ENCODE results near the gene APOBEC3B.
"Not testable (repeated sequence)": the region's sequence is repeated elsewhere in the genome, so short reads cannot be mapped to it uniquely, and the experiment has no call there.

The APOBEC3B gene

GRCh38 chr22:38950527-38951295 lies 31.4 kb upstream of the APOBEC3B start:
- in situ Hi-C loops (cut with MboI; ENCODE audit: low sequenced_read_pairs) = no loop called here

DNA sequence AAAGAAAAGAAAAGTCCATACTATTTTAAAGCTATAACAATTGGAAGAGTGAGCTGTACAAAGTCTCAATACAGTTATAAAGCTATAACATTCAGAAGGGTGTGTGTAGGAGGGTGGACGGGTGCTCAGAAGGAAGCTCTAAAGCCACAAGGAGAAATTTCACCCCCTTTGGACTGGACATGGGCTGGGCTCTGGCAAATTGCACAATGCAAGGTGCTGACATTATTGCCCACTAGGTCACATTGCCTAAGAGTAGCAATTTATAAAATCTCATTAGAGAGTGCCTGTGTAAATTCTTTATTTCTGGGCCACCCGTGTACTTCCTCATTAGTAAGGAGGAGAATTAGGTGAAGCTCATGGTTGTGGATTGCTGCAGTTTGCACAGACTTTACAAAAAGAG lies 30.4 kb upstream of the APOBEC3B start:
- in situ Hi-C loops (cut with MboI; ENCODE audit: low sequenced_read_pairs) = no loop called here

DNA sequence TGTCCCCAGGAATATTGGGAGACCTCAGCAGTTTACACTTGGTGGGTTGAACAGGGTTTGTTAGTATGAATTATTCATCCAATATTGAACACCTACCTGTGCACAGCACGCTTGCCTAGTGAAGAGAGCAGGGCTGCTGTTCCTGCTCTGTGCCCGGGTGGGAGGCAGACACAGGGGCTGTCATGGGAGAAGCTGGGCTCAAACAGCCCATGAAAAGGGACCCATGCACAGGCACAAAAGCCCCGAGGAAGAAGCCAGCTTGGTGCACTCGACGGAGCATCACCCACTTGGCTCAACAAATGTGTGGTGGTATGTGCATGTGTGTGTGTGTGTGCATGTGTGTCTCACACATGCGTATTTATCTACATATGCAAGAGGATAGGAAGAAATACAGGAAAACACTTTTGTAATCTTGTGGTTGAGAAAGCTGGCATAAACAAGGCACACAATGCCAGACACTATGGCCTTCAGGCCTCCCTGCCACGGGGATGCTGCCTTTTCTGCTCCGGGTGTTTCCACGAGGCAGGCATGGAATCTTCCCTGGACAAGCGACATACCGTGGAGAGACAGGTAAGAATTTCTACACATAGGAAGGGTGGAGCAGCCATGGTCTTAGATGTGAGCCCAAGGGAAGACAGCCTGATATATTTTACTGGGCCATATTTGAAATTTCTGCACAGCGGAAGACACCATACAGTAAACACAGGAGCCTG lies 29.7 kb upstream of the APOBEC3B start:
- in situ Hi-C loops (cut with MboI; ENCODE audit: low sequenced_read_pairs) = no loop called here

- in situ Hi-C loops (cut with MboI; ENCODE audit: low sequenced_read_pairs) = no loop called here
These were observed 29.1 kb upstream of the APOBEC3B start for GRCh38 chr22:38953091-38953490.

- in situ Hi-C loops (cut with MboI; ENCODE audit: low sequenced_read_pairs) = no loop called here
These were observed 28.4 kb upstream of the APOBEC3B start for GRCh38 chr22:38953577-38954413.

DNA sequence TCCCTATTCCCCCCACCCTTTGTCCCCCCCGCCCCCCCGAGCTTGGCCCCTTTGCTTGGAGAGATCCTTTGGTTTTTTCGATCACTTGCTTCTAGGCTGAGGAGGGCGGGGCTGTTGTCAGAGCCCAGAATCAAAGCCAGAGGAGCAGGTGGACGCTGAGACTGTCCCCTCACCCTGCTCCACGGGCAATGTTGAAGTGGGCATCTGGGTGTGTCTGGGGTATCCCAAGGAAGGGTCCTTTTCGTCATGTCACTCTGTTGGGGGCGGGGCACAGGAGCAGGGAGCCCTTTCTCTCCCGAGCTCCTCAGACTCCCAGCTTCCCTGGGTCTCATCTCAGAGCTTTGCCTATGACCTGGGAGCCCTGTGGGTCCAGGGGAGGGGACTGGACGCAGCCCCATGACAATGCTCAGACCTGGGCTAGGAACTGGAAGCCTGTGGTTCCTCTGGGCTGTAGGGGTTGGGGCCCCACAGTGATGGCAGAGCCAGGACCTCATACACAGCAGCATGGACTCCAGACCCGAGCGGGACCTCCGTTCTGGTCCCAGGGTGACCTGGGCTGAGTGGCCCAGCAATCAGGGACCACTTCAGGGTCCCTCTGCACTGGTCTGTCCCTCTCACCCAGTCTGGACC lies 27.6 kb upstream of the APOBEC3B start:
- in situ Hi-C loops (cut with MboI; ENCODE audit: low sequenced_read_pairs) = no loop called here

DNA sequence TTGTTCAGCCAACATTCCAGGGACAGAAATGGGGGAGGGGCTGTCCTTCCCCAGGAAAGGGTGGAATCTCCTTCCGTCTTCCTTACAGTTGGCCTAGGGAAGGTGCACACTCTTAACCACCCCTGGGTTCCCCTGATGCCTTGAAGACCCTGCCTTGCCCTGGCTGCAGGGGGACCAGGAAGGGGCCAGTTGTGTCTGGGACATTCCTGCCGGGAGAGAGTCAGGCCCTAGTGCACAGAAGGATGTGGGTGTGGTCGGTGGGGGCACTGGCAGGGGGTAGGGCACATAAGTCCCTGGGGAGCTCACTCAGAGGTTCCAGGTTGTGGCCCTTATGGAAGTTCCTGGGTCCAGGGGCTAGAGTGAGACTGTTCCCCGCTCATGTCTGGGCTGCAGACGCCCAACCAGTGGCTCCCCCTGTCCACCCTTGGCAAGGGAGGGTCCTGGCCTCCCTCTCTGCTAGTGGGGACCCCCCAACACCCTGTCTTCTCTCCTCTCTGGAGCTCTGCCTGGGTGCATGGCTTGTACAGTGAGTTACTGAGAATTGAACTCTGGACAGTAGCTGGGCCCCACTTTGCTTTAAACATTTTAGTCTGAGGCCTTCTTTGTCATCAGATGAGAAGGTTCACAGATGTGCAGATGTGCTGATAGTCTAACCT lies 26.8 kb upstream of the APOBEC3B start:
- in situ Hi-C loops (cut with MboI; ENCODE audit: low sequenced_read_pairs) = no loop called here

- in situ Hi-C loops (cut with MboI; ENCODE audit: low sequenced_read_pairs) = no loop called here
These were observed 26.2 kb upstream of the APOBEC3B start for GRCh38 chr22:38955926-38956325.

- in situ Hi-C loops (cut with MboI; ENCODE audit: low sequenced_read_pairs) = no loop called here
These were observed 25.6 kb upstream of the APOBEC3B start for GRCh38 chr22:38956551-38956950.

DNA sequence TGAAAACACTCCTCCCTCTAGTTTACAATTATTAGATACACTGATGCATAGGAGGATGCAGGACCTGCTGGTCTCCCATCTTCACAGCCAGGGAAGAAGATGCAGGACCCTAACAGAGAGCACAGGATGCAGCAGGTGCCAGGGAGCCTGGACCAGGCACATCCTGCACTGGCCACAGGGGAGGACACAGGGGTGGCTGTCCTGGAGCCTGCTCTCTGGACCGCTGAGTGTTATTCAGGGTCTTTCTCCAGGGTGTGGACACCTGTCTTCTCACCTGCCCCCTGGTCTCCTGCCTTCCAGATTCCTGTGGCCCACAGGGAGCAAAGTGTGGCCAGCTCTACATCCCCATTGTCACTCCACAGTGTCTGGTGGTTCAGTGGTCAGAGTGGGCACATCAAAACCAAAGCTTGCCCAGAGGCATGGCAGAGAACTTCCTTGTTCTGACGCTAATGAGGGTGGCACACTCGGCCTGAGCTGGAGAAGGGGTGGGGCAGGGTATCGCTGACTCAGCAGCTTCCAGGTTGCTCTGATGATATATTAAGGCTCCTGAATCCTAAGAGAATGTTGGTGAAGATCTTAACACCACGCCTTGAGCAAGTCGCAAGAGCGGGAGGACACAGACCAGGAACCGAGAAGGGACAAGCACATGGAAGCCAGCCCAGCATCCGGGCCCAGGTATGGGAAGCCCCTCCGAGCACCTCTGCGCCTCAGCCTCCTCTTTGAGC lies 24.9 kb upstream of the APOBEC3B start, which contains the start of gene APOBEC3A:
Gene APOBEC3A (plus strand): TSS at position 564 of the 725 bp plus-strand sequence. CDS start 83 bp downstream, at position 647.
- in situ Hi-C loops (cut with MboI; ENCODE audit: low sequenced_read_pairs) = no loop called here

DNA sequence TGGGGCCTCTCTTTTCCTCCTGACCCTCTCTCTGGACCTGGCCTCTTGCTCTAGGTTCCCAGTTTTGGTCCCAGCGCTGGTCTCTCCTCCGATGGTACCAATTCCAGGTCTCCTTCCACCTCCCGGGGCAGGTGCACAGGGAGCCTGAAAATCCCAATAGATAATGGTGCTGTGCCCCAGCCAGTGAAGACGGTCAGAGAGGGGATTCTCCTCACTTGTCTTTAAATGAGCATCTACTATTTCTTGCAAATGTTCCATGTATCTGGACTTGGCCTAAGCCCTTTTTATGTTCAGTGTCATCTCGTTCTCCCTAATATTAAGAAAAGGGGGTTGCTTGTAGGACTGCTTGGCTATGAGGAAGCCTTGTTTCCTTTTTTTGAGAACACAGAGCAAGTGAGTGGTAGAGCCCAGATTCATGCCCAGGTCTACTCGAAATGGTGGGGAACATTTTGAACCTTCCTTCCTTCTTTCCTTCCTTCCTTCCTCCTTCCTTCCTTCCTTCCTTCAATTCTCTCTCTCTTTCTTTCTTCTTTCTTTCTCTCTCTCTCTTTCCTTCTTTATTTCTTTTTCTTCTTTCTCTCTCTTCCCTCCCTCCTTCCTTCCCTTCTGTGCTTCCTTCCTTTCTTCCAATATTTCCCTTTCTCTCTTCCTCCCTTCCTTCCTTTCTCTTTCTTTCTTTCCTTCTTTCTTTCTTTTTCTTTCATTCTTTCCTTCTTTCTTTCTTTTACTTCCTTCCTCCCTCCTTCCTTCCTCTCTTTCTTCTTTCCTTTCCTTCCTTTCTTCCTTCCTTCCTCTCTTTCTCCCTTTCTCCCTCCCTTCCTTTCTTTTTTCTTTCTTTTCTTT lies 24.1 kb upstream of the APOBEC3B start:
- in situ Hi-C loops (cut with MboI; ENCODE audit: low sequenced_read_pairs) = no loop called here

DNA sequence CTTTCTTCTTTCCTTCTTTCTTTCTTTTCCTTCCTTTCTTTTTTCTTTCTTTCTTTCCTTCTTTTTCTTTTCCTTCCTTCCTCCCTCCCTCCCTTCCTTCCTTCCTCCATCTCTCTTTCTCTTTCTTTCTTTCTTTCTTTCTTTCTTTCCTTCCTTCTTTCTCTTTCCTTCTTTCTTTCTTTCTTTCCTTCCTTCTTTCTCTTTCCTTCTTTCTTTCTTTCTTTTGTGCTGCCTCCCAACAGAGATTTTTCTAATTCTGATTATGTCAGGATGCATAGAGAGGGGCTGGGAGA lies 23.6 kb upstream of the APOBEC3B start:
- in situ Hi-C loops (cut with MboI; ENCODE audit: low sequenced_read_pairs) = not testable (repeated sequence)

DNA sequence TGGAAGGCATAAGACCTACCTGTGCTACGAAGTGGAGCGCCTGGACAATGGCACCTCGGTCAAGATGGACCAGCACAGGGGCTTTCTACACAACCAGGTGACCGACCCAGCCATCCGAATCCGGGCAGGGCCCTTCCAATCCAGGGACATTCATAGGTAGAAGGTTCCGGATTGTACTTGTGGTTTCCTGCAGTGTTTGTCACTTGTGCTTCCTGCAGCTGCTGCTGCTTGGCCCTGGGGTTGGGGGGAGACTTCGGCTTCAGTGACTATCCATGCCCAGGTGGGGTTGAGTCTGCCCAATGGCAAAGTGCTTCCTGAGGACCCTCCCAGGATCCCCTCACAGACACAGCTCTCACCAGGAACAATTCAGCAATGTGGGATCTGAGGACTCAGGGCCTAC lies 22.6 kb upstream of the APOBEC3B start:
- in situ Hi-C loops (cut with MboI; ENCODE audit: low sequenced_read_pairs) = no loop called here

DNA sequence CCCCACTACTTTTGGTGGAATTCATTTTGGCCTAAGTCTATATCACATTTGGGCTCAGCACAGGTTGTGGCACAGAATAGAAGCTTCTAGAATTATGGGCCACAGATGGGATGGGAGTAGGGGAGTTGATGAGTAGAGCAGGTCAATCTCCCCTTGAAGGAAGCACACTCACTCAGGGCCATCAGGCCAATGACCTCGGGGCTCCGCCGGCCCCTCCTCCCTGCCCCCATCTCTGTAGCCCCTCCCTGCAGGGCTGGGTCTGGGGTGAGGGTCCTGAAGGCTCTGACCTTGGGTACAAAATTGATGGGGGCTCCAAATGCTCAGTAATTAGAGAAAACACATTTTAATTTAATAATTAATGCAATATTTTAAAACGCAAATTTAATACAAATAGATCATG lies 21.5 kb upstream of the APOBEC3B start:
- in situ Hi-C loops (cut with MboI; ENCODE audit: low sequenced_read_pairs) = not testable (repeated sequence)

DNA sequence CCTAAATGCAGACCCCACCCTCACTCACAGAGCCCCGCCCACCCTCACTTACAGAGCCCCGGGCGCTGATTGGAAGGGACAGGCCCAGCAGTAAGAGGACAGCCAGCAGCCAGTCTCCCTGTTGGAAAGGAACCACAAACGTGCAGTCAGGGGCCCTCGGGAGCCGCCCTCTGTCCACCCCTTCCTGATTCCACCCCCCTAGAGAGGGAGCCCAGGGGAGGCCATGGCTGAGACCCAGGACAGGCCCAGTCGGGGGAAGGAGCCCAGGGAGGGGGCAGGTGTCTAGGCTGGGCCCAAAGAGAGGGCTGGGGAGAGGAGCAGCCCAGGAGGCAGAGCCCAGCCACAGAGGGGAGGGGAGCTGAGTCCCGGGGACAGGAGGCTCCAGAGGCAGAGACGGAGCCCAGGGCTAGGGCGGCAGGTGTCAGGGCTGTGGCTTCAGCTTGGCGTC lies 18.8 kb upstream of the APOBEC3B start:
- in situ Hi-C loops (cut with MboI; ENCODE audit: low sequenced_read_pairs) = not testable (repeated sequence)

GRCh38 chr22:38963872-38964271 lies 18.3 kb upstream of the APOBEC3B start:
- in situ Hi-C loops (cut with MboI; ENCODE audit: low sequenced_read_pairs) = no loop called here

- in situ Hi-C loops (cut with MboI; ENCODE audit: low sequenced_read_pairs) = no loop called here
These were observed 17.8 kb upstream of the APOBEC3B start for GRCh38 chr22:38964306-38964705.

DNA sequence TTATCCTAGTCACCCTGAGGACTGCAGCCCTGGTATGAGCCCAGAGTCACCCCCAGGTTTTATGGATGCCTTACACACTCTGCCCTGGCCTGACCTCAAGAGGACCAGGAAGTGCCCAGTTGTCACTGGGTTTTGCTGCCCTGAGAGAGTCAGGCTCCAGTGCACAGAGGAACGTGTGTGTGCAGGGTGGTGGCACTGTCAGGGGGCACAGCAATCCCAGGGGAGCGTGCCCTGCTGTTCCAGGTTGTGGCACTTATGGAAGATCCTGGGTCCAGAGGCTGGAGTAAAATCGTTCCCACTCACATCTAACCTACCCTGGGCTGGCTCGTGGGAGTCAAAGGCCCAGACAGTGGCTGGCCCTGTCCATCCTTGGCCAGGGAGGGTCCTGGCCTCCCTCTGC lies 17.2 kb upstream of the APOBEC3B start:
- in situ Hi-C loops (cut with MboI; ENCODE audit: low sequenced_read_pairs) = no loop called here

Measured in HL-60/S4 treated with phorbol 12-myristate 13-acetate at 8.2 ng/mL for 4 days and 3 days (cell line).